HK-2 (cell line): ENCODE data around the gene ABCB6.
"Not testable (repeated sequence)": the region's sequence is repeated elsewhere in the genome, so short reads cannot be mapped to it uniquely, and the experiment has no call there.

ENCODE experiments used
- DNase-seq: peaks from one replicate; pipeline ENCODE4 v3.0.0-alpha.2; 2018; ENCODE audit not compliant: unreplicated experiment

Gene ABCB6

GRCh38 chr2:219213486-219214071 lies 5.2 kb downstream of the ABCB6 start:
- no peak for DNase-seq

GRCh38 chr2:219213026-219213415 lies 5.7 kb downstream of the ABCB6 start:
- DNase-seq = no peak

DNA sequence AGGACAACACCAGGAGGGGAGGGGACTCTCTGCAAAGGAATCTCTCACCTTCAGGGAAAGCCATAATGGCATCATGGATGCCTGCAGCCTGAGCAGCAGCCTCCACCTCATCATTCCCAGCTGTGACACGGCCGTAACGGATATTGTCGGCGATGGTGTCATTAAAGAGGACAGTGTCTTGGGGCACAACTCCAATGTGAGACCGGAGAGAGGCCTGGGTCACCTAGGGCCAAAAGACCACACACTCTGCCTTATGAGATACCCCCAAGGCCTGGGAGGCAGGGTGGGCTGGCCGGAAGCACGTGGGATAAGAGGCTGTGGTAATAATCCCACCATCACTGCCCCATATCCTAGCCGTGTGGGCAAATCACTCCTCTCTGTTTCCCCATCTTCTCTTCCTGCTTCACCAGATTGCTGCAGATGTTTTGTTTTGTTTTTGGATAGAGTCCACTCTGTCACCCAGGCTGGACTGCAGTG lies 7.8 kb downstream of the ABCB6 start:
- DNase-seq = no peak

- no peak for DNase-seq
These were observed 8.4 kb downstream of the ABCB6 start for GRCh38 chr2:219210196-219210885.

DNA sequence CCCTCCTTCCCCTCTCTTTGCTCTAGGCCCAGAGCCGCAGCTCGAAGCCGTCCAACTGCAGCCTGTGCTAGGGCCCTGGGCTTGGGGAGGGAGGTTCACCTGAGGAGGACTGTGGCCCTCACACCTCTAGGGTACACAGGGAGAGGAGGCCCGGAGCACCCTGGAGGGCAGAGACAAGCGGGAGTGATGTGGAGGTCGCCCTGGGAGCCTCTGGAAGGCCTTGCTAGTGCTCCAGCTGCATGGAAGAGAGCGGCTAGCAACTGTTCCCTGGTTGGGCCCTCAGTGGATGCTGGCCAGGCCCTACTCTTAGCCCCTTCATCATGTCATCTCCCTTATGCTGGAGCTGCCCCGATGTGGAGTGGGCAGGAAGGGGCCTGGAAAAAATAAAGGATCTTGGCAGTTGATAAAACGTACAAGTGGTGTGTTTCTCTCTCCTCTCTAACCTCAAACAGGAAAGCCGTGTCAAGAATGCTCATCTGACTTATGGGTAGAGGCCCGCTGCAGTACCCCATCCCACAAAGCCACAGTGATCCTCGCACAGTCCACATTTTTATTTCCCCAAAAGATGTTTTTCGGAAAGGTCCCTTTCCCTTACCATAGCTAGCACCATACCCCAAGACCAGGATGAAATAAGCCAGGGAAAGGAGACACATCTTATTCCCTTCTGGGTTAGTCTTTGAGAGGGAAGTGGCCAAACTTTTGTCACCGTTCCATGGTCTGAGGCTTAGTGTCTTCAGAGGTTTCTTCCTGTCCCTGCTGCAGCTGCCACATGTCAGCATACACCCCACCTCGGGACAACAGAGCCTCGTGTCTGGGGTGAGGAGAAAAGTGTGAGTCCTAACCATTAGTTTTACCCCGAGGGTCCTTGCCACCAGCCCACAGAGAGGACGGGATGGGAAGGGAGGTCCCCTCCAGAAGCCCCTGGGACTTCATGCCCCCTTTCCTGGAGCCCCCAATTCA lies 9.2 kb downstream of the ABCB6 start:
- no peak for DNase-seq

GRCh38 chr2:219207884-219208740 lies 10.6 kb downstream of the ABCB6 start:
- no peak for DNase-seq

DNA sequence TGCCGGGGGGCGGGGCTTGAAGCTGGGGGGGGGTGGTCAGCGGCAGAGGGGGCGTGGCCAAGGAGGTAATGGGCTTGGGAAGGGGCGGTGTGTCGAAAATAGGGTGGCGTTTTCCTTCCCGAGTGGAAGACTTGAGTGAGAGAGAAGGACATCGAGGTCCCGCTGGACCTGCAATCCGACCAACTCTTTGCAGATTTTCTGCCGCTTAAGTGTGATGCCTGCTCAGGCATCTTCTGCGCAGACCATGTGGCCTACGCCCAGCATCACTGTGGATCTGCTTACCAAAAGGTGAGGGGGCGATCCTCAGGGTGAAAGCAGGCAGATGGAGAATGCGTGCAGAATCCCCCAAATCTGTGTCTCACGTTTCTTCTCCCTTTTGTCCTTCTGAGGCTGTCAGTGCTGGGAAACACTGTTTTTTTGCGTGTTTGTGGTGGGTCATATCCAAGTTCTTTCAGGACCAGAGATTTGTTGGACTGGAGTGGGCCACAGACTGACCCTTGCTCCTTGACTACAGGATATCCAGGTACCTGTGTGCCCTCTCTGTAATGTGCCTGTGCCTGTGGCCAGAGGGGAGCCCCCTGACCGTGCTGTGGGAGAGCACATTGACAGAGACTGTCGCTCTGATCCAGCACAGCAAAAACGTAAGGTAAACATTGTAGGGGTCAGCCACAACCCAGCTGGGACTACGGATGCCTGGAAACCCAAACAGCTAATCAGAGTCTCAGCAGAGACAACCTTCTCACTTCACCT lies 11.4 kb downstream of the ABCB6 start:
- DNase-seq = no peak

- DNase-seq = peak; percentile 93
These were observed 12.2 kb downstream of the ABCB6 start, which contains the start of gene ZFAND2B for GRCh38 chr2:219206328-219207133. ZFAND2B (plus strand) TSS chr2:219206782; CDS start chr2:219206988, 206 bp downstream.

DNA sequence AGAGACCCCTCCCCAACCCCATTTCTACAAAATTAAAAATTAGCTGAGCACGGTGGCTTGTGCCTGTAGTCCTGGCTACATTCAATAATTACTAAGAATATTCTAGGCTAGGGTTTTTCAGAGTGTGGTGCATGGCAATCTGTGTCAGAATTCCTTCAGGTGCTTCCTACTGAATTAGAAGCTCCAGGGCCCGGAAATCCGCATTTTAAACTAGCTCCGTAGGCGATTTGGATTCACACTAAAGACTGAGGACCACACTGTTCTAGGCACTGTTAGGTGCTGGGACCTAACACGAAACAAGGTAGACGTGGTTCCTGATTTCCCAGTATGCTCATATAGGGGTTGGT lies 12.8 kb downstream of the ABCB6 start:
- no peak for DNase-seq

- no peak for DNase-seq
These were observed 13.6 kb downstream of the ABCB6 start for GRCh38 chr2:219205165-219205538.

DNA sequence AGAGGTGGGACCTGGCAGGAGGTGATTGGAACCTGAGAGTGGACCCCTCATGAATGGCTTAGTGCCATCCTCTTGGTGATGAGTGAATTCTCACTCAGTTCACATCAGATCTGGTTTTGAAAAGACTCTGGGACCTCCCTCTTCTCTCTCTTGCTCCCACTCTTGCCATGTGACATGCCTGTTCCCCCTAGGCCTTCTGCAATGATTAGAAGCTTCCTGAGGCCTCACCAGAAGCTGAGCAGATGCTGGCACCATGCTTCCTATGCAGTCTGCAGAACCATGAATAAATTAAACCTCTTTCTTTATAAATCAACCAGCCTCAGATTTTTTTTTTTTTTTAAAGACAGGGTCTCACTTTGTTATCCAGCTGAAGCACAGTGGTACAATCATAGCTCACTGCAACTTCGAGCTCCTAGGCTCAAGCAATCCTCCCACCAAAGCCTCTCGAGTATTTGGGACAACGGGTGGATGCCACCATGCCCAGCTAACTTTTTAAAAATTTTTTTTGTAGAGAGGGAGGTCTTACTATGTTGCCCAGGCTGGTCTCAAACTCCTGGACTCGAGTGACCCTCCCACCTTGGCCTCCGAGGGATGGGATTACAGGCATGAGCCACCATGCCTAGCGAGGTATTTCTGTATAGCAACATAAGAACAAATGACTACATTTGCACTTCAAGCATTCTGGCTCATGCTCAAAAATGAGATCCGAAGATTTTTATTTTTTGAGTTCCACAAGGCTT lies 14.2 kb downstream of the ABCB6 start:
- DNase-seq = no peak

DNA sequence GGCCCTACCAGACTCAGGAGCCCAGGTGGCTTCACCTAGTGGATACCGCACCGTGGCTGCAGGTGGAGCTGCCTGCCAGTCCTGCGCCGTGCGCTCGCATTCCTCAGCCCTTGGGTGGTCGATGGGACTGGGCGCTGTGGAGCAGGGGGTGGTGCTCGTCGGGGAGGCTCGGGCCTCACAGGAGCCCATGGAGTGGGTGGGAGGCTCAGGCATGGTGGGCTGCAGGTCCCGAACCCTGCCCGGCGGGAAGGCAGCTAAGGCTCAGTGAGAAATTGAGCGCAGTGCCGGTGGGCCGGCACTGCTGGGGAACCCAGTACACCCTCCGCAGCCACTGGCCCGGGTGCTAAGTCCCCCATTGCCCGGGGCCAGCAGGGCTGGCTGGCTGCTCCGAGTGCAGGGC lies 17.4 kb downstream of the ABCB6 start:
- not testable (repeated sequence) for DNase-seq

DNA sequence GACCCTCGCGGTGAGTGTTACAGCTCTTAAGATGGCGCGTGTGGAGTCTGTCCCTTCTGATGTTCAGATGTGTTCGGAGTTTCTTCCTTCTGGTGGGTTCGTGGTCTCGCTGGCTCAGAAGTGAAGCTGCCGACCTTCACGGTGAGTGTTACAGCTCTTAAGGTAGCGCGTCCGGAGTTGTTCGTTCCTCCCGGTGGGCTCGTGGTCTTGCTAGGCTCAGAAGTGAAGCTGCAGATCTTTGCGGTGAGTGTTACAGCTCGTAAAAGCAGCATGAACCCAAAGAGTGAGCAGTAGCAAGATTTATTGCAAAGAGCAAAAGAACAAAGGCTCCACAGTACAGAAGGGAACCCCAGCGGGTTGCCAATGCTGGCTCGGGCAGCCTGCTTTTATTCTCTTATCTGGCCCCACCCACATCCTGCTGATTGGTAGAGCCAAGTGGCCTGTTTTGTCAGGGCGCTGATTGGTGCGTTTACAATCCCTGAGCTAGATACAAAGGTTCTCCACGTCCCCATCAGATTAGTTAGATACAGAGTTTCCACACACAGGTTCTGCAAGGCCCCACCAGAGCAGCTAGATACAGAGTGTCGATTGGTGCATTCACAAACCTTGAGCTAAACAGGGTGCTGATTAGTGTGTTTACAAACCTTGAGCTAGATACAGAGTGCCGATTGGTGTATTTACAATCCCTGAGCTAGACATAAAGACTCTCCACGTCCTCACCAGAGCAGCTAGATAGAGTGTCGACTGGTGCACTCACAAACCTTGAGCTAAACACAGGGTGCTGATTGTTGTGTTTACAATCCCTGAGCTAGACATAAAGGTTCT lies 18.0 kb downstream of the ABCB6 start:
- not testable (repeated sequence) for DNase-seq

DNA sequence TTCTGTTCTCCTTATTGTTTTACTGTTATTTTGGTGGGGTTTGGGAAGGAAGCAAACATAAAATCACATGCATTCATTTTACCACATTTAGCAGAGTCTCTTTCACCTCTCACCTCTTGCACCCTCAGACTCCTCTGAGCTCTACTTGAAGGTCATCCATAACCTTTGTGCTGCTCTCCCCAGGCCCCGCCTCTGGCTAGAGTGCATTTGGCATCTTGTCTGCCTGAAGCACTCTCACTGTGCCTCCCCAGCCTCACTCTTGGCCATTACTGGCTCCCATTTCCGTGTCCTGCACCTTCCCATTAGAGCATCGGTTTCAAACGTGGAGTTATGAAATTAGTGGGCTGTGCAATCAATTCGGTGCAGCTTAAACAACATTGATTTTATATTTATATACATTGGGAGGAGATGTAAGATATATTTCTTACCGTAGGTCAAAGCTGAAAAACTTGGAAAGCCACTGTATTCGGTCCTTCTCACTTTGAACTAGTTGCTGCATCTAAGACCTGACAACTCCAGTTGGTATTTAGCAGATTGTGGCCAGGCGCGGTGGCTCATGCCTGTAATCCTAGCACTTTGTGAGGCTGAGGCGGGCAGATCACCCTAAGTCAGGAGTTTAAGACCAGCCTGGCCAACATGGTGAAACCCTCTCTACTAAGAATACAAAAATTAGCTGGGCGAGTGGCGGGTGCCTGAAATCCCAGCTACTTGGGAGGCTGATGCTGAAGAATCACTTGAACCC lies 19.1 kb downstream of the ABCB6 start:
- DNase-seq = no peak

GRCh38 chr2:219198974-219199373 lies 19.8 kb downstream of the ABCB6 start:
- DNase-seq = no peak

DNA sequence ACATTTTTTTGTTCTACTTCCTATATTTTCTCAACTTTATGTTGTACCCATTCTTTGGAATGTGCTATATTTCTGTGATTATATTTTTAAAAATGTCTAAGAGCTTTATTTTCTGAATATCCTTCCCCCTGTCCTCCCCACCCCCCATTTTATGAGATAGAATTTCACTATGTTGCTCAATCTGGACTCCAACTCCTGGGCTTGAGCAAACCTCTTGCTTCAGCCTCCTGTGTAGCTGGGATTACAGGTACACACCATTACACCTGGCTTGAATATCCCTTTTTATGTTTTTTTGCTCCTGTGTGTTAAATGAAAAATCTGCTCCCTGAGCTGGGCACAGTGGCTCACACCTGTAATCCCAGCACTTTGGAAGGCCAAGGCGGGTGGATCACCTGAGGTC lies 21.4 kb downstream of the ABCB6 start:
- no peak for DNase-seq

DNA sequence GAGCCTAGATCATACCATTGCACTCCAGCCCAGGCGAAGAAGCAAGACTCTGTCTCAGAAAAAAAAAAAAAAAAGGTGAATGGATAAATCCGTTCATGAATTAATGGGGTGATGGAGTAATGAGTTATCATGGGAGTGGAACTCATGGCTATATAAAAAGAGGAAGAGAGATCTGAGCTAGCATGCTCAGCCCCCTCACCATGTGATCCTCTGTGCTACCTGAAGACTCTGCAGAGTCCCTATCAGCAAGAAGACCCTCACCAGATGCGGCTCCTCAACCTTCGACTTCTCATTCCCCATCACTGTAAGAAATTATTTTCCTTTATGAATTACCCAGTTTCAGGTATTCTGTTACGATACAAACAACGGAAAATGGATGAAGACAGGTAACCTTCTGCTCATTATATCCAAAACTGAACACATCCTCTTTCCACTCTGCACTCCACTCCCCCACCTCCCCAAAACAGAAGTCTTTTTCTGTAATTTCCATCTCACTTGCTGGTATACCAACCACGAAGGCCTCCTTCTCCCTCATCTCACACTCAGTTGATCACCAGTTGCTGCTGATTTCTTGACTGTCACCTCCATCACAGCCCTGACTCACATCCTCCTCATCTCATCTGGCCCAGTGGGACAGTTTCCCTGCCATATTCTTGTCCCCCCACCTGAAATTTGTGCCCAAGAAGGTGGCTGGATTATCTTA lies 31.9 kb downstream of the ABCB6 start:
- DNase-seq = no peak
